Kidney (tissue), 14 donors: Measurements from ENCODE around the gene RASA3. TPM values are rescaled to one million over a fixed set of nuclear protein-coding genes. Genes with fewer than 3 reads are reported as not detected.

Source experiments
- DNase-seq, 5 donors: peaks; one replicate each; pipeline ENCODE4 v3.0.0-alpha.2; 2013 to 2020
- FAIRE-seq: peaks from 2 replicates; lab custom pipeline; 2012; peaks lifted over from hg19 to GRCh38; lab: Jason Lieb, UNC
- H3K27ac ChIP-seq, 2 donors: one replicate each; pipeline ENCODE4 v1.7.0; 2013; ENCODE audit warnings: low read depth in 2 of 2, low read length in 2 of 2, inconsistent platforms in 1 of 2
- H3K27me3 ChIP-seq: one replicate; pipeline ENCODE4 v1.7.1; 2013; ENCODE audit warnings: low read length, inconsistent platforms; ENCODE audit not compliant: control insufficient read depth, insufficient read depth
- H3K36me3 ChIP-seq, 3 donors: one replicate each; pipeline versions ENCODE4 v1.7.0 to v1.7.1; 2013; ENCODE audit warnings: low read length in 3 of 3, control low read depth in 1 of 3, inconsistent platforms in 1 of 3; ENCODE audit not compliant: insufficient read depth in 3 of 3, control insufficient read depth in 2 of 3
- H3K4me1 ChIP-seq, 3 donors: one replicate each; pipeline versions ENCODE4 v1.7.0 to v1.7.1; 2013; ENCODE audit warnings: low read length in 3 of 3, inconsistent platforms in 1 of 3, low read depth in 1 of 3; ENCODE audit not compliant: control insufficient read depth in 2 of 3, insufficient read depth in 2 of 3
- H3K4me3 ChIP-seq, 3 donors: one replicate each; pipeline versions ENCODE4 v1.7.0 to v1.8.1; 2013; ENCODE audit warnings: low read length in 3 of 3, control low read depth in 1 of 3, inconsistent platforms in 1 of 3
- H3K9ac ChIP-seq, 3 donors: one replicate each; pipeline versions ENCODE4 v1.7.0 to v1.7.1; 2013; ENCODE audit warnings: low read length in 3 of 3, control low read depth in 1 of 3, inconsistent platforms in 1 of 3
- H3K9me3 ChIP-seq, 3 donors: one replicate each; pipeline versions ENCODE4 v1.7.0 to v1.7.1; 2013; ENCODE audit warnings: low read length in 3 of 3, control low read depth in 1 of 3, inconsistent platforms in 1 of 3; ENCODE audit not compliant: control insufficient read depth in 2 of 3, insufficient read depth in 1 of 3
- CTCF ChIP-seq: IDR thresholded peaks from 3 replicates; pipeline ENCODE4 v1.5.1; 2012; ENCODE audit warnings: mild to moderate bottlenecking, moderate library complexity, borderline replicate concordance; ENCODE audit not compliant: insufficient read depth; ENCODE audit errors: extremely low read depth
- intact Hi-C: fragments of 100-400 bp; cut with DNase I; formaldehyde crosslinking; loops from one replicate; pipeline ENCODE4 v1.11.1; 2022
- polyA plus RNA-seq: library from polyadenylated mRNA; stranded (reverse); fragments of 350-450 nt; fragmentation: Illumina TruSeq; extraction: RNeasy Lipid Tissue Mini Kit (QIAGEN cat#74804); gene quantifications from one replicate; pipeline ENCODE4 v1.2.3, GENCODE V29; 2014; ENCODE audit warnings: low read depth, low replicate concordance; ENCODE audit not compliant: insufficient read depth
- total RNA-seq: library from RNA; stranded (reverse); fragmentation: NEBNext Ultra II Directional; extraction: Animal tissue kit (Norgen Biotek cat#: 25700); gene quantifications from one replicate; pipeline ENCODE4 v1.2.1, GENCODE V29; 2021
- donor health status: control.
- donor health status: control.
- donor health status: control.
- donor health status: control.
- donor health status: control.
- donor health status: DM: yes; HTN: yes; CAD: no.
- donor health status: Normal renal cell carcinoma (clear cell type).

Gene RASA3
- total and polyA plus RNA-seq, 2 donors from 2014 or later, result 4.2 to 28.8 TPM

DNA sequence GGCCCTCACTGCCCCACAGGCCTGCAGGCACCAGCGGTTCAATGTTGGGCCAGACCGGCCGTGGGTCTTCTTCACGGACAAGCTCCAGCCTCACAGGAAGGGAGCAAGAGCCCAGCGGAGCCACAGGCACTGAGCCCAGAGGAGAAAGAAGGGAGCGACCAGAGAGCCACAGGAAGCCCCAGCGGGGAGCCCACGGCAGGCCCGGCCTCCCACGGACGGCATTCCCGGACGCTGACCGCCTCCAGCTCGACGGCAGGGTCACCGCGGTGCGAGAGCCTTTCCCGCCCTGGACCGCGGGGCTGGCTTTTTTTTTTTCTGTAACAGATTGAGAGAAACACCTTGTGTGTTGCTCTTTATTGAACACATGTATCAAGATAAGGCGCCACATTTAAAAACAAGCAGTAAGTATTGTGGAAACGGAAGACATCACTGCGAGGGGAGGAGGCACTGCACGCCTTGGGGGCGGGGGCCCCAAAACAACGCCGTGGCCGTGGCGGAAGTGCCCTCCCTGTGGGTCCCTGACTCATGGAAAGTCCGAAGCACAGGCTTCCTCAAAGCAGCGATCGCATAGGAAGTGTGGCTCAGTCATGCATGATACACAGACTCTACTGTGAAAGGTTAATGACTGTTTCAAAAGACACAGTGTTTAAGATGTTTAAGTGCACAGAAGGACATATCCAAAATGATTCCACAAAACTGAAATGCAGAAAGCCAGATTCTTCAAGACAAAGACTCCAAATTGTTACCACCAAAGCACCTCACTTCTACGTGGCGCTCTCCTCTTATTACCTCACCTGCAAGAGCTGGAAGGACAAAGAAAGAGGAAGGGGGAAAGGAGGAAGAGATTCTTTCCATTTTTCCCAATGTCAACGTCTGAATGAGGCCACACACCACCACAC, 3.5 kb downstream of the RASA3 start:
- DNase-seq, result peak in 4 of 5 donors; percentile 73 to 94 (median 88)
- Histone ChIP-seq H3K4me1 (peaks cover 4 to 44% (median 36%) of the 10 kb centered on the region in 3 donors), H3K9ac (peak overlapping the region in 2 of 3 donors; percentile 0 to 19), H3K9me3 (no peaks in the 10 kb centered on the region), H3K27ac (peak overlapping the region; percentile 62 to 76), H3K27me3 (no peaks in the 10 kb centered on the region), H3K36me3 (no peaks in the 10 kb centered on the region), H3K4me3 (peak overlapping the region in 1 of 3 donors; percentile 30)
- no peak for TF ChIP-seq CTCF
- intact Hi-C loops, result no loop called here
- FAIRE-seq, result peak; percentile 51

- intact Hi-C loops, result no loop called here
- Histone ChIP-seq H3K4me3 (no peak overlapping the region), H3K9me3 (no peaks in the 10 kb centered on the region), H3K27me3 (no peaks in the 10 kb centered on the region), H3K4me1 (peaks cover 3 to 44% (median 36%) of the 10 kb centered on the region in 3 donors), H3K27ac (peak overlapping the region; percentile 36 to 76), H3K36me3 (no peaks in the 10 kb centered on the region), H3K9ac (peak overlapping the region in 1 of 3 donors; percentile 0)
- FAIRE-seq (no peak), DNase-seq (peak in 1 of 5 donors; percentile 68)
- no peak for TF ChIP-seq CTCF
These were observed 4.1 kb downstream of the RASA3 start for GRCh38 chr13:114128348-114128623.

DNA sequence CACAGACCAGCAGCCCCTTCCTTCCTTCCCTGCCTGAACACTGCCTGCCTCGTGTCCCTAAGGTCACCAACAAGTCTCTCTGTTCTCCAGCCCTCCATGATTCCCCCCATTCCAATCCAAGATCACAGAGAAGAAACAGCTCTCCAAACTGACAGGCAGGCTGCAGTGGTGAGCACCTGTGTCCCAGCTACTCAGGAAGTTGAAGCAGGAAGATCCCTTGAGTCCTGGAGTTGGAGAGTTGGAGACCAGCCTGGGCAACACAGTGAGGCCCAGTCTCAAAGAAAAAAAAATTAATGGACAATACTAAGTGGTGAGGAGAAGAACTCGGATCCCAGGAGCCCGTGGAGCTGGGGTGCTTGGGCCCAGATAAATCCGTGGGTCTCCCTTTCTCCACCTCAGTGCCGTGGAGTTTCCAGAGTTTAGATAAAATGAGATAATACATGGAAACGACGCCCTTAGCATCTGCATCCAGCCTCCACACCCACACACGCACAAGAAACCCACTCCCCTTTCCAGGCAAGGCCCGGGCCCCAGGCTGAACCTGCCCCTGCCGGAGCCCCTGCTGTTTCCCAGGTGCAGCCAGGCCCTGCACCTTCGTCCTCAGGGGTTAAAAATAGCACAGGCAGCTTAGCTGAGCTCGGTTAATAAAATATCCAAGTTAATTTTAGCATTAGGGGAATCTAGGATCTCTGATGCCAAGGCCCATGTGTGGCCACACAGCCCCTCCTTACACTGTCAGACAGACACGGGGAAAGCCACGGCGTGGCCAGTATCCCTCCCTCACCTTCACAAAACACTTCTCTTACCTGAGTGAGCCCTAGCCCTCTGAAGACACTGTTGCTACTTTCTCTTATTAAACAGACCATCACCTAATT, 4.7 kb downstream of the RASA3 start:
- Histone ChIP-seq H3K9me3 (no peaks in the 10 kb centered on the region), H3K27me3 (no peaks in the 10 kb centered on the region), H3K4me3 (no peak overlapping the region), H3K27ac (peak overlapping the region; percentile 22 to 36), H3K4me1 (peaks cover 3 to 44% (median 36%) of the 10 kb centered on the region in 3 donors), H3K9ac (peak overlapping the region in 1 of 3 donors; percentile 0), H3K36me3 (no peaks in the 10 kb centered on the region)
- TF ChIP-seq CTCF, result no peak
- FAIRE-seq (no peak), DNase-seq (peak in 1 of 5 donors; percentile 58)
- intact Hi-C loops, result no loop called here
